GM18499 (cell line): ENCODE results near the gene THTPA.
A peak's percentile ranks its signal among the peaks of the same experiment; 100 is the strongest.

Experiments used
- ATAC-seq: cut with Tn5 transposase; IDR thresholded peaks from one replicate; pipeline ENCODE4 v1.9.1; 2021; ENCODE audit warnings: moderate number of reproducible peaks; ENCODE audit not compliant: insufficient read depth, unreplicated experiment

Gene THTPA

DNA sequence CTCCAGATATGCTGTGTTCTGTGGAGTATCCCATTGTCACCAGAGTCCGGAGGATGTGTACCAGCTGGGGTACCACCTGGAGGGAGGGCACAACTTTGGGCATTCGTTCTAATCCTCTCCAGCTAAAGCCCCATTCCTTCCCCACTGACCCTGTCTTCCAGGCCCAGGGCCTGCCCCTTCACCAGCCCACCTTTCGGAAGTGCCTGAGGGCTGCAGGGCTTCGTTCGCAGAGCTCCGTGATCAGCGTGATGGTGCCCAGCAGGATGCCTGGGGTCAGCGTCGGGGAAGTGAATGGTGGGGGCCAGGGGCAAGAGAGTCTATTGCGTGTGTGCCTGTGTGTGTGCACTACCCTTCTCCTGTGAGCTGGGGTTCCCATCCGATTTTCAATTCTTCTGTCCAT is 9.6 kb downstream of the THTPA start:
- no peak for ATAC-seq

DNA sequence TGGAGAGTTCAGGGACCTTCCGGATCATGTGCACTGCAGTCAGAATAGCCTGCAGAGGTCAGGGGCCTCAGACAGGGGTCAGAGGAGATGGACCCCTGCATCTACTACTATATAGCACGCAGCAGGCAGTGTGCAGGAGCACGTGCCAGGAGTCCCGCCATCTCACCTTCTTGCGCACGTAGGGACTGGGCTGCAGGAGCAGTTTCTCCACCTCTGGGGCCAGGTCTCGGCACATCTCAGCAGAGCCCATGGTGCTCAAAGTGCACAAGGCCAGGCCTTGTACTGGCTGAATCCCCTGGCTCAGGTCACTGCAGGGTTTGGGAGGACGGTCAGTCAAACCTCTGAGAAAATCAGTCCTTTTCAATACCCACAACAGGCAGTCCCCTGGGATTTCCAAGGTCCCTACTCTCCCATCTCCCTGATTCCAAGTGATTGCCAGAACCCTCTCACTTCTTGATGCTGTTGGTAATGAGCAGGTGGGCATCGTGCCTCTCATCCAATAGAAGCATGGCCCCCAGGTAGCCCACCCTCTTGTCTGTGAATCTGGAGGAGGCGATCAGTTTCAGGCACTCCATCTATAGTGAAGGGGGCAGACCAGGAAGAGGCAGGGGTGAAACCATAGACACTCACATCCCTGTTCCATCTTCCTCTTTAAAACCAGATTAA is 10.2 kb downstream of the THTPA start:
- ATAC-seq = no peak

DNA sequence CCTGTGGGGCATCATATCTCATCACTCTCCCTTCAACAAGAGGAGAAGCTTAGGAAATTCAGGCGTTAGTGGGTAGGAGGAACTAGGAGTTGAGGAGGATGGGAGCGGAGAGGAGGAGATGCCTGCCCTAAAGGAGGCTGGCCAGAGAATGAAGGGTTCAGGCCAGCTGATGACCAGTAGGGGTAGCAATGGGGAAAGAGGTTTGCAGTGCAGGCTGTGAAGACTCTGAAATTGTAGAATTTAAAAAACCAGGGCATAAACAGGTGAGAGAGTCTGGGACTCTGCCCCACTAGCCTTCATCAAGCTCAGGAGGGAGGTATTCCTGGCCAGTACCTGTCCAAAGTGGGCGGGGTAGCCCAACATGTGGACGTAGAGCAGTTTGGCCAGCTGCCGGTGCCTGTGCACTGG is 10.7 kb downstream of the THTPA start:
- ATAC-seq = no peak

DNA sequence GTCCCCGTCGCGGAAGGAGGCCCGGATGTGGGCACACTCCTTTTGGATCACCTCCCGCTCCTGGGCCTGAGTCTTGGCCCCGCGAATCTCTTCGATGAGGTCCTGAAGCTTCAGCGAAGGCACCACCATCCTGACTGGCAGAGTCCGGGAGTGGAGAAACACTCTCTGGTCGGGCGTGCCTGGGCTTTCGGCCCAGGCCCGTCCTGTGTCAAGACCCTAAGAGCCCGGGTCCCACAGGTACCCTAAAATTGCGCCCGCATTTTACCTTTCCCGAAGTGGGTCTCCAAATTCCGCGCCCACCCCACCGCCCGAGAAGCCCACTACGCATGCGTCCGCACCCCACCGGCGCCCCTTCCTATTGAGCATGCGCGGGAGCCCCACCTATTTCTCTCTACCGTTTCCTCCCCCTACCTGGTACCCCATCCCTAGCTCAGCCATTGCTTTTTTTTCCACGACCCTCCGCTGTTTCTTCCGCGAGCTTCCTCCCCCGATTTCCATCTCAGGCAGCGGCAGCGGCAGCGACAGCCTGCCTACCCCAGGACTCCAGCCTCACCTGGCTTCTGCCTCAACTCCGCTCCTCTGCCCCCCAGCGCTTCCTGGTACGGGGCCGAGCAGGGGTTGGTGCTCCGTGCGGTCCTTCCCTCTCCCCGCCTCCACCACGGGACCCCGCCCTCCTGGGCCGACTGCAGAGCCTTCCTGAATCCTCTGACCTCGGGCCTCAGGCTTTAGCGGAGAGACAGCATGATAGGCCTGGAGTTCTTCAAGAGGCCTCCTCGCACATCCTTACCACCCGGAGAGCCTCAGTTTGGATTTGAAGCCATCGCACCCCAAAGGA is 11.3 kb downstream of the THTPA start, which contains the start of gene AP1G2:
AP1G2 (minus strand) TSS at position 606 of the 835 bp plus-strand sequence; CDS start at position 129, 477 bp downstream.
- ATAC-seq = peak; percentile 68

DNA sequence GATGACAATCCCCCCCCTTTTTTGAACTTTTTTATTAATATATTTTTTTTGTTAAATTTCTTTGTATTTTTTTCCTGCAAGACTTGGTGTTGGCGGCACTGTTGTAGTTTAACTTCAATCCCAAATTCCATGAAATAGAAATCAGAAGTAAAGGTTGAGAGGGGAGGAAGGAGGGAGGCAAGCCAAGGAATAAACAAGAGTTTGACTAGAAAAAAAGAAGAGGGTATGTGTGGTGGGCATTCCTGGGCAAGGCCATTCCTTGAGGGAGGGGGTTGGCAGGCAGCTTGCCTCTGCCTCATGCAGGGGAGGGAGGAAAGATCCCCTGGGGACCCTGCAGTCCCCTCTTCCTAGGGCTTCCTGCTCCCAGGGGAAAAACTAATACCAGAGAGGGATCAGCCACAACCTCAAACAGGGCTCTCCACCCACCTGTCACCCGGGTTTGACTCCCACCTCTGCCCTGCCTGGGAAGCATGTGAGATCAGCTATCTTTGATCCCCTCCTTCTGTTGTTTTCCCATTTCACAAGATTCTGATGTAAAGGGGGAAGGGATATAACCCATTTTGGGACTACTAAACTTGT is 12.0 kb downstream of the THTPA start:
- no peak for ATAC-seq

DNA sequence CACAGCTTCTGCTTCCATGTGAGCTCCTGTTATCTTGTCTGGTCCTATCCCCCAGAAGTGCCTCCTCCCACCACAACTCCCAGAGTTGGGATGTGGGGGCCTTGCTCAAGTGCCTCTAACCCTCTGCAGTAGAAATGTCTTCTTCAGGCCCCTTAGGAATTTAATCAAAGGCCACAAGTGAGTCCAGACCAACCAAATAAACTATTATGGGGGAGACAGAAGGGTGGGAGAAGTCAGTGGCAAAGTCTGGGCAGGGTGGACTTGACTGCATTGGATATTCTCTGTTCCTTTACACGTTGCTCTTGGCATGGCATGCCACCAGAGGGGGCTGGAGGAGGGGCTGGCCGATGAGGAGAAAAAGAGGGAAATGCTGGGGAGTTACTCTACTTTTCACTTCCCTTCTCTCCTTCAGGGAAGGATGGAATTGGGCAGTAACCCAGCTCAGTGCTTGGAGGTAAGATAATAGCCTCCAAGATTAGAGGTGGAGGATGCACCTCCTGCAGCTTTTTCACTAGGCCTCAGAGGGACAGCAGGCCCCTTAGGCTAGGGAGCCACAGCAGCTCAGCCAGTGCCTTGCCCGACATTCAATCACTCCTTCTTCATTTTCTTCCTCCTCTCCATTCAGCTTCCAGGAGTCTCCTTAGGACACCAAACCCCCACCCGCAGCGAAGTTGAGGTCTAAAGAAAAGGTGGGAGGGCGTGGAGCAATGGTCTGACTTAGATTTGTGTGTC is 12.7 kb downstream of the THTPA start:
- ATAC-seq = no peak

DNA sequence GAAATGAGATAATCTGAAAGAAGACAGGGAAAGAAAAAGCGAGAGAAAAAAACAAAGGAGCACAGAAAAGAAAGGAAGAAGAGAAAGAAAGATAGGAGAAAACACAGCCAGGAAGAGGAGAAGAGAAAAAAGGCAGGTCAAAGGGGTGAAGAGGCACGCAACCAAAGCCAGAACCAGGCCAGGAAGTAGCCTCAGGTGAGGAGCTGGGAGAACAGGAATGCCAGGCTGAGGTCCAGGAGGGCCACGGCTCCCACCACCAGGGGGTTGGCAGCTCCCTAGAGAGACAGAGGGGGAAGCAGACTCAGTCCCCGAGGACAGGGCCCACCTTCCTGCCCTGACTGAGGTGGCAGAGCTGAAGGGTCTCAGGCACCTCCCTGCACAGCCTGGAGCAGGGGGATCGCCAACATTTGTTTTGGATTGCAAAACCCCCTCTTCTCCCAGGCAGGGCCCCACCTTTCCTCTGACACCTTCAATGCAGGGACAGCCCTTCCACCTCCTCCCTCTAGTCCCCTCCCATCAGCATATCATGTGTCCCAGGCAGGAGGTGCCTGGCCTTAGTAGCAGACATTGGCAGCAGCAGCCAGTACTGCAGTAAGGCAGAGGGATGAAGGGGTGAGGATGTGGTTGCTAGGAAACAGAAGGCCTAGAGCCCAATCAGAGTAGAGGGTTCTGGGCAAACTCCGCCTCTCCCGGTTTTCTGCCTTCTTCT is 13.5 kb downstream of the THTPA start:
- ATAC-seq = no peak

DNA sequence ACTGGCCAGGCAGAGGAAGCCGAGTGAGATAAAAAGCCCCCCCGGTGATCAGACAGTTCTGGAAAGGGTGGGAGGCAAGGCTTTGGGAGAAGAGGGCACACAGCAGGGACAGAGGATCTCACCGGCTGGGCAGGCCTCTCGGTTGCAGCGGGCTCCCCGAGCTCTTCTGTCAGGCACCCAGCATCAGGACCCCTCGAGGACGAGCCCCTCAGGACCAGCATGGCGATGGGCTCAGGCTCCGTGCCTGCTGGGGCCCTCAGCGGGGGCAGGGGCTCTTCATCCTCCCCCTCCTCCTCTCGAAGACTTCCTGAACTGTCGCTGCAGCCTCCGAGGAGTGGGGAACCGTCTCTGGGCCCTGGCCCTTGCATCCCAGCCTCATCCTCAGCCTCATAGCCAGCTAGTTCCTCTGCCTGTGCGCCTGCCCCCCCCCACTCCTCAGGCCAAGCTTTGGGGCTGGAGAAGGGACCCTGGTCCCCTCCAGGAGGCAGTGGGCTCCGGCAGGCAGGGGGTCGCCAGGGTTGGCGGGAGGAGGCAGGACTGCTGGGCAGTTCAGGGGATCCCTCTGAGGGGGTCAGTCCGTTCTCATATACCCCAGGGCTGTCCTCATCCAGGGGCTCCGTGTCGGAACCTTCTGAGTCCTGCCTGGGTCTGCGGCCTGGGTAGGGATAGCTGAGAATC is 14.9 kb downstream of the THTPA start:
- ATAC-seq = no peak

DNA sequence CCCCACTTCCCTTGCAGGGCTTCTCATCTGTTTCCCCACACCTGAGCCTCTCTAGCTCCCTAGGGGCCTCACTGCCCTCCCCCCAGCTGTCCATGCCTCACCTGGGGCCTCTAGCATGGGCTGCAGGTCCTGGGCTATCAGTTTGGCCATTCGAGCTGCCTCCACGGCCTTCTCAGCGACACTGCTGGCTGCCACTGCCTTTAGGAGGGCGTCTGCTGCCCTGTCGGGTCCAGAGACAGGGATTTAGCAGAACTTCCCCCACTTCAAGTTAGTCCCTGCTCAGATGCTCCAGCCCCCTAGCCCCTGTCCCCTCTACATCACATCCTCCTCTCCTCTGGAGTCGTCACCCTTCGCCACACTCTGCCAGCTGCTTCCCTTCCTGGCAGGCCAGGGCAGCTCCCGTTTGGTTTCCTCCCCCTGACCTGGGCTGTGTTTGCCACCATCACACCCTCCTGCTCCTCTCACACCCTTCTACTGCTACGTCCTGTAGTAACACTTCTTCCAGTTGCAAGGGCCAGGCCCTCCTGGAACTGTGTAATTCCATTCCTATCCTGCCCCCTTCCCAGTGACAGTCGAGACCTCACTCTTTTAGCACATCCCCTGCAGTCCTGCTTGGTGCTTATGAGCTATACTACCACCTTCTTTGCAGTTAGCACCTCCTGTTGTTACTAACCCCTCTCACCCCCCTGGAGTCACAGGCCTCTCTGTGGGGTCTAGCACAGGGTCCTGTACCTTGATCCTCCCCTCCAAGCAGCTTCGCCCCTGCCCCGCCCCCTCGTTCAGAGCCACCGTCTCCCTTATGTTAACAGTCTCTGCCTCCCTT is 15.8 kb downstream of the THTPA start:
- ATAC-seq = no peak

DNA sequence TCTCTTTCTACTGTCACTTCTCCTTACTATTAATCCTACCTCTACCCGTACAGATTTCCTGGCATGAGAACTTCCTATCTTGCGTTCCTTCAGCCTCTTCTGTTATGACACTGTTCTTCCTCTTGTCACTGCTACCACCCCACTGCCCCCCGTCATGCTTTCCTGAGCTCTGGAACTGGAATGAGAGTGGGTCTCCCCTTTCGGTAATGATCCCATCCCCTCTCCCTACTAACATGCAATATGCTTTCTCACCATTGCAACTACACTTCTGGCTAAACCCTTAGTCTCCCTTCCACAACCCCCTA is 16.4 kb downstream of the THTPA start:
- no peak for ATAC-seq

DNA sequence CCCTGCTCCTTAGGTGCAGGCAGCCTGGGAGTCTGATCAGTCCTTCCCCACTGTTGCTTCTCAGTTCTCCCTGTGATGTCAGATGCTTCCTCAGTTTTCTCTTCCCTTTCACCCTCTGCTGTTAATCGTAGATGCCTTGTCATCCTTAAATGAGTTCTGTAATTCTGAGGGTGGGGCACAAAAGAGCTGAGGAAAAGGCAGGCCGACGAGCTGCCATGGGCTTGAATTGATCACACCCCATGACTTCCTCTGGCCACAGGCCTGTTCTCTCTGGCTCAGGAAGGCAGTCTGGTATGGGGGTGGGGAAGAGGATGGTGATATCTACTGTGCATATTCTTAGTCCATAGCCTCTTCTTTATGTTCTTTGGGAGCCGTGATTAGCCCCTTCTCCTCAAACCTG is 16.8 kb downstream of the THTPA start:
- no peak for ATAC-seq

DNA sequence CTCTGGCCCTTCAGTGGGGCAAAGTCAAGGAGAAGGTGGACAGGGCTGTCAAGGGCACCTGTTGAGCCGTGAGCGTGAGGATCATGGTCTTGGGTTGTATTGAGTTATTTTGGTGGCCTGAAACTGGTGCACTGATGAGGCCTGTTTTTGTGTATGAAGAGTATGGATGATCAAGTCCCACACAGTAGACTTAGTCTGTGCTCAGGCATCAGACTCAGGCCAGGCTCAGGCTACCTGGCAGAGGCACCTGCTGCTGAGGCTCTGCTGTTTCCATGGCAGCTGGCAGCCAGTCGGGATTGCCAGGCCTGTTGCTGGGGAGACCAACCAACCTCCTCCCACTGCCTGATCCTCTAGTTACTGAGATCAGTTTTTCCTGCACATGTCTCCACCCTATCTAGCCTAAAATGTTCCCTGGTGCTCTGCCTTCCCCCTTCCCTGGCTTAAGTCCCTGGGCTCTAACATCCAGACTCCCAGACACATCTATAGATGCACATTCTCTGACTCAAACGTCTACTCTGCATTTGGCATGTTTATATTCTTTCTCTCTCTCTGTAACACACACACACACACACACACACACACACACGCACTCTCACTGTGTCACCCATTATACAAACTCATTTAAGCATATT is 17.4 kb downstream of the THTPA start:
- ATAC-seq = no peak

DNA sequence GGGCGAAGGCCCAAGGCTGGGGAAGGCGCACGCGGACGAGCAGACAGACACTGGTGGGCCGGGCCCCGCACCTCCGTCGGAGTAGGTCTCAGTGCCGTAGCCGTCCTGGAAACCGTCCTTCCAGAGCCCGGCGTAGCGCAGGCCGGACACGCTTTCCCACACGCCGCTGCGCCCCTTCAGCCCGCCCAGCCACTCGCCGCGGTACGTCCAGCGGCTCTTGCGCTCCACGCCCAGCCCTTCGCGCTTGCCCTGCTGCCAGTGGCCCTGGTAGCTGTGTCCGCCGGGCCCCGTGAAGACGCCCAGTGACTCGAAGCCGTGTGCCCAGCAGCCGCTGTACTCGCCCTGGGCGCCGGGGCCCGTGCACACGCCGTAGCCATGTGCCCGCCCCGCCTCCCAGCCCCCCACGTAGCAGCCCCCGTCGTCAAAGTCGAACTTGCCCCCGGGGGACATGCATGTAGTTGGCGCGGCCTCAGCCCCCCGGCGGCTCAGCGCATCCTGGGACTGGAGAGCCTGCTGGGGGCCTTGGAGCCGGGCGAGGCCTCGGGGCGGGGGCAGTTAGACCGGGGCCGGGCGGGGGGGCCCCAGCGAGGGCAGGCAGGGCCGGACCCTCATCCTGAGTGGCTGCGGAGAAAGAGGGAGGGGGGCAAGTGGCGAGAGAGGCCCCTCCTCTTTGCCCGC is 21.1 kb downstream of the THTPA start:
- ATAC-seq = no peak

DNA sequence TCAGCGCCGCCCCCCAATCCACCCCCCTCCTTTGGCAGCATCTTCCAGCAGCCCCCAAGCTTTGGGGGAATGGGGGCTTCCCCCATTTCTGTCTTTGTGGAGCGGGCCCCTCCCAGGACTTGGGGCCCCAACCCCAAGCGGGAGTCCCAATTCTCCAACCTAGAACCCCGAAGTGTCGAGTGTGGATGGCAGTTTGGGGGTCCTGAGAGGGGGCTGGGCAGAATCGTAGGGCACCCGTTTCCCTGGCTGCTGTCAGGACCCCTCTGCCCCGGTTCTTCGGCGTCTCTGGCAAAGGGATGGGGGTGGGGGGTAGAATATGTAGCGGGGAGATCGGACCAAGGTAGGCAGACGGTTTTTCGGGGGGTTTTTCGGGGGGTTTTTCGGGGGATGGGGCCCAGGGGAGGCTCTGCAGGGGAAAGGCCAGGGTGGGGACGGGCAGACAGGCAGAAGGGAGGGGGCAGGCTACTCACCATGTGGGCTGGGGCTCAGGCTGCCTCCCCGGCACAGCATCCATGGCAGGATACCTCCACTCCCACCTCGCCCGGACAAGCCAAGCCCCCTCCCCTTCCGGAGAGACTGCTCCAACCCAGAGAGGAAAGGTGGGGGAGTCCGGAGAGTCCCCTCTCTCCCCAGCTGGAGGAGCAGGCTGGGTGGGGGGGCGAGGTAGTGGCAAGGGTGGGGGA is 21.8 kb downstream of the THTPA start:
- ATAC-seq = no peak

DNA sequence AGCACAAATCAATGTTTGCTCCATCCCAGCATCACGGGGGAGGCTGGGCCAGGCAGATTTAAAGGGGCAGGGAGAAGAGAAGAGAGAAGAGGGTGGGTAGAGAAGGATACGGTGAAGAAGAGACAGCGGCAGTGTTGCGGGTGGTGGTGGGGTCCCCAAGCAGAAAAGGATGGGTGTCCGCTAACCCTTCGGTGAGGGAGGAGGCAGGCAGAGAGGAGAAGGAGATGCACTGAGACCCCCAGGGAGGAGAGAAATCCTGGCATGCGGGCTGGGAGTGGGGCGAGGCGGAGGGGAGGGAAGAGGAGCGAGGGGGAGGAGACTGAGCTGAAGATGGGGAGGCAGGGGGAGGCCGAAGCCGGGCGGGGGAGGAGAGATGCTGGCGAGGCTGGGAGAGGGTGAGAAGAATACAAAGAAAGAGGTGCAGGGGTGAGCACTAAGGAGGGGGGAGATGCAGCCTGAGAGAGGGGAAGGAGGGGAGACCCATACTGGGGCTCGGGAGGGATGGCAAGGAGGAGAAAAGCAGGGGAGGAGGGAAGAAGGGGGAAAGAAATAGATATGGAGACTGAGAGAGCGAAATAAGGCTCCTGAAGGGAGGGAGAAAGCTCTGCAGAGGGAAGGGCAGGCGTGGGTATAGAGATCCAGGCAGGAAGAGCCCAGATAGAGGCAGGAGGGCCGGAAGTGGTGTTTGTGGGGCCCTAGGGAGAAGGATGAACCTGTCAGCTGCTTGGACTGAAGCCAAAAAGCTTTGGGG is 22.7 kb downstream of the THTPA start, which contains the start of gene JPH4:
JPH4 (minus strand) TSS at position 231 of the 751 bp plus-strand sequence. CDS start 1,337 bp downstream, outside the sequence.
- ATAC-seq = no peak

DNA sequence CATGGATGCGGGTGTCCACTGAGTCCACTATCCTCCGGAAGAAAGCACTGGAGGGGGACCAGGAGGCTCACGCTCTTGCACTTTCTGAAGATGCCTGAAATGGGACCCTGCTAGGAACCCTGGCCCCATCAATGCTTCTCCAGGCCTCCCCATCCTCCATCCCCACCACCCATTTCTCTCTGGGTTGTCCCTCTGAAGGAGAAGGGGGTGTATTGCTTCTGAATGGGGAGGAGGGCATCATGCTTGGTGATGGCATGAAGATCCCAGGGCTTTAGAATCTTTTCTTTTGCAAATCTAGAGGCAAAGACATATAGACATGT is 23.2 kb downstream of the THTPA start:
- ATAC-seq = no peak

DNA sequence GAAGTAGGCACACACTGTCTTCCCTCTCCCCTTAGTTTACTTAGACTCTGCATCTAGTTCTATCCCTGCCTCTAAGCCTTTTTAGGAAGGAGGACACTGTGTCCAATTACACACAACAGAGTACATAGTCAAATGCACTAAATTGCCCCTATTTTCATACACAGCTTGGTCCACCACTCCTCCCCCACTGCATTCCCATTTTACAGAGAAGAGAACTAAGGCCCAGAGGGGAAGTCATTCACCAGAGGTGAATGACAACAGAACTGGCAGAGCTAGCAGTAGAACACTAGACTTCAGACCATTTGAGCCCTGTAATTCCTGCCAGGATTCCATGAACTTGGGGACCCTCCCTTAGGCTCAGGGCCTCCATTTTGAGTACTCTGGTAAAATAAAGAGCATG is 23.7 kb downstream of the THTPA start:
- no peak for ATAC-seq
